Suppressor macrophage treated with lipopolysaccharide for 1 hour (primary cell): ENCODE measurements around the gene LBH.

ENCODE experiments used
- DNase-seq, 3 donors: peaks; one replicate each; pipeline ENCODE4 v3.0.0-alpha.2; 2020 to 2022

Gene LBH

DNA sequence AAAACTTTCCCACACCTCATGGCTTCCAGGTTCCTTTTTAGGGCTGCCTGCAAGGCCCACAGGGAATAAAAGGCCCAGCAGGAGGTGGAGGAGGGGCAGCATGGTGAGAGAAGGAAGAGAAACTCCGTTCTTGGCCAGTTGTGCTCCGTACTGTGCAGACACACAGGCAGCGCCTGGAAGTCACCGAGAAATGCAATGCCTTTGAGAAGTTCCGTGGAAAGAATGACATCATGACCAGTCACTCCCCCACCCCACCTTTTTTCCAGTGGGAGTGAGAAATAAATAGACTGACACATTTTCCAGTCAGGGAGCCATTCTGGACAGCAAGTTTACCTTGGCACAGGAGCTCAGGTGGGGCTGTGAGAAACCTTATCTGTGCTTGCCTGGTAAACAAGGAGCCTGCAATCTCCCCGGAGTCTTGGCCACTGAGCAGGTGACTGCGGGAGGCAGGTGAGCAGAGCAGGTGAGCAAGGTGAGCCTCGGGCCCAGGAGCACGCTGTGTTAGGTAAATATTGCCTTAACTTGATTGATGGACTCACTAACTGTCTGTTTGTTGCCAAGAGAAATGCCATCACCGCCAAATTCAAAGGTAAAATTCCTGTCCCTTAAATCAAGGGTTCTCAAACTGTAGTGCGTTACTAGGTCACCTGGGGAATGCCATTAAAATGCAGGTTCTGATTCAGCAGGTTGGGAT lies 13.5 kb upstream of the LBH start:
- DNase-seq: peak; percentile 52 to 66 (median 60)

DNA sequence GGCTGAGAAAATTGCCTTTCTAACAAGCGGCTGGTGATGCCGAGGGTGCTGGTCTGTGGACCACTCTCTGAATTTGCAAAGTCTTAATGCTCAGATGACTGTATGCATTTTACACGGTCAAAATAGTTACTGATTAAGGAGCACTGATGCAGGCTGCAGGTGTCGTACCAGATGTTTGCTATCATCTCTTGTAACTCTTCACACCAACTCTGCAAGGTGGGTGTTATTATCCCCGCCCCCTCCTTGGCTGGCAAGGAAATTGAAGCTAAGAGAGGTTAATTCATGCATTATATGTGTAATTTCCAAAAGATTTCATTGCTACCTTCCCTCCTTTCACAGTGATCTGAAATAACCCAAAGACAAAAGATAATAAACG lies 13.0 kb upstream of the LBH start:
- DNase-seq: no peak

DNA sequence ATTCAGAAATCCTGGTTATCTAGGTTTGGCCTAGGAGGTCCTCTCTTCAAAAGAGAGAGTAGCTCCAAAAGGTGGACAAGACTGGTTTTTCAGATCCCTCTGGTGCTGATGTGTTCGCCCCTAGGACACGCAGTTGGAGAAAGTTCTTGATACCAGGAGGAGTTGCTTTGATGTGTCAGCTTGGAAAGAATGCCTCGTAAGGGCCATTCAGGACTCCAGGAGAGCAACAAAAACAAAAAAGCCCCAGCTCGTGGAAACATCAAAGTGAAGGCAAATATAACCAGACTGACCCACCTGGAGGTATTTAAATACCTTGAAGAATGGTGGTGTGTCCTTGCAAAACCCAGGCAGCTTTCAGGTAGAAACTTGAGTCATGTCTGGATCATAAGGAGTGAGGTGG lies 12.5 kb upstream of the LBH start:
- no peak for DNase-seq

DNA sequence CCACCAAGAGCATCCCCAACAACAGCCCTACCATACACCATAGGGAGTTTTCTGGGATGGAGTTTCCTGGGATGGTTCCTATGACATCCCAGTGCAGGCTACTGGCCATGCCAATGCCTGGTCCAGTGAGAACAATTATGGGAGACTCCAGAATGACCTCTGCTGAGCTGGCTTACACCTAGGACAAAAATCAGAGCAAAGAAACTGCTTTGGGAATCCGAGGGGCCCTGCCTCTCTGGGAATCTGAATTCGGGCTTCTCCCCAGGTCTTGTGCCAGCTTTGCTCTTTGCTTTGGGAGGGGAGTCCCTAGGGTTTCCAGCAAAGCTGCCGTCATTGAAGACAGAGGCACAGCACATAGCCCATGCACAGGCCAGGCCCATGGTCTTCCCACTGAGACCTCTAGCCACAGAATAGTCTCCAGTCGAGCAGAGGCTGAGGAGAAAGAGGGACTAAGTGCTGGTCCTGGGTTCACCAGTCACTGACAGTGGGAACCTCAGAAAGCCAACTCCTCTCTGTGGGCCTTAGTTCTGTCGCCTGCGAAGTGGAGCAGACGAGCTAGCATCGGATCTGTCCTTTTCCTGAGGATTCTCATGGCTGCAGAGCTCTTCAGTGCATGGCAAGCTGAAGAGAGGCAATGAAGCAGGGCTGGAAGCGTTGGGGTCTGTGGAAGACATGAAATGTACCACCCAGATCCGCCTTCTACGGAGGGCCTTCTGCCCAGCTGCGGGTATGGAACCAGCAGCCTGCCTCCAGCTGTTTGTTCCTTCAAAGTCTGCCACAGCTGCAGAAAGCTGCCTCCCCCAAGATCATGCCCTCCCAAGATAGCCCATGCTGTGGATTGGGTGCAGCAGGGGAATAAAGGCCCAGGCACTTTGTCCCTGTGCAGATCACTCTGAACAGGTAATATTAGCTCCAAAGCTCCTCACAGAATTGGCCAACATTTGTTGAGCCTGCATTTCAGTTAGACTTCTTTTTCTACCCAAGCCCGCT lies 11.2 kb upstream of the LBH start:
- no peak for DNase-seq

DNA sequence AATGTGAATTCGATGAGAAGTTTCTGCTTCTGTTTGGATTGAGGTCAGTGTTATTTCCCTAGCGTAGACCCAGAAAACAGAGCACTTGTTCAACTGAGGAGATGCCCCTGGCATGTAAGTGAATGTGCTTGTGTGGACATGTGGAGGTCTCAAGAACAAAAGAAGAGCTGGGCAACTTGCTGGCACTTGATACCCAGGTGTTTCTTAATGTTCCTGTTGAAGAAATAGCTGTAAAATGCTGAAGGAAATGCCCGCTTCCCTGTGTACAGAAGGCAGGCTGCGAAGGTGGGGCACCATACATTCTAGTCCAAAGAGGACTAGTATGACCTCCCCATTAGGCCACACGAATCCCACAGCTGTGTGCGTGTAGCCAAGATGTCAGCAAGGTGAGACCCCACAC lies 9.8 kb upstream of the LBH start:
- DNase-seq: no peak

DNA sequence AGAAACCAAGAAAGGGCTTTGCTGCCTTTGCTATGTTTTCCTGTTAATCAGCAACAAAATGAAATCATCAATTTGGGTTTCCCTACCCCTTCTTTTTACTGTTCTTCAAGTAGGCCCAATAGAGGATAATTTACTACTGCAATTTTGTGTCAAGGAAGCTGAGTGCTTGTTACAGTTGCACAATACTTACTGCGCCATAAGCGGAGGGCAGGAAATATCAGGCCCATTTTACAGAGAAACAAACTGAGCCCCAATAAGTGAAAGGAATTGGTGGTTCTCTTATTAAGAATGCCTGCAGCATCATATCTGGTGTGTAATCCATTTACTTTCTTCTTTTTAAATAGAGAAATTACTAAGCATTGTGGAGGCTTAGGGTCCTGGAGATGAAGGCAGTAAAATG lies 9.3 kb upstream of the LBH start:
- no peak for DNase-seq

DNA sequence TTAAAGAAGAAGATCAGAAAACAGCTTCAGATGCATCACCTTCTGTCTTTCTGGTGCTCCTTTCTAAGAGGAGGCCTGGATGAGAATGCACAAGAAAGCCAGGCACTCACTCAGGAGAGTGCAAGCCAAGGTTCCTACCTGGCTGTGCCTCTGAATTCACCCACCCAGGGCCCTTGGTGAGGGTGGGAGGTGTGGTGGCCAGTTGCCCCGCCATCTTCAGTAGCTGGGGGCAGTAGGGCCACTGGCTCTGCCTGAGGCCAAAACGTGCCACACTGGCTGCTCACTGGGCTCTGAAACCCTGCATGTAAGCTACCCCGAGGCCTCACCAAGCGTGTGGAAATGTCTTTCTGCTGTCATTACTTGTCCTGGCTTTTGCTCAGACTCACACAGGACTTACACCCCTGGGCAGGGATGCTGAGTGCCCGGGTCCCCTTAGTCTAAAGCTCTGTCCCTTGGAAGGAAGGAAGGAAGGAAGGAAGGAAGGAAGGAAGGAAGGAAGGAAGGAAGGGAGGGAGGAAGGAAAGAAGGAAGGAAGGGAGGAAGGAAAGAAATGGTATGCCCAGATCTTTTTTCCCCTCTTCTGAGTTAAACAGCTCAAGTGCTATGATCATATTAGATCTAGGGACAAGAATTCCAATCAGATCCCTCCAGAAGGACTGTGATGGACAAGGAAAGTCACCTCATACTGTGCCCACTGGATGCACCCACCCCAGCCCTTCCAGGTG lies 8.5 kb upstream of the LBH start:
- no peak for DNase-seq

DNA sequence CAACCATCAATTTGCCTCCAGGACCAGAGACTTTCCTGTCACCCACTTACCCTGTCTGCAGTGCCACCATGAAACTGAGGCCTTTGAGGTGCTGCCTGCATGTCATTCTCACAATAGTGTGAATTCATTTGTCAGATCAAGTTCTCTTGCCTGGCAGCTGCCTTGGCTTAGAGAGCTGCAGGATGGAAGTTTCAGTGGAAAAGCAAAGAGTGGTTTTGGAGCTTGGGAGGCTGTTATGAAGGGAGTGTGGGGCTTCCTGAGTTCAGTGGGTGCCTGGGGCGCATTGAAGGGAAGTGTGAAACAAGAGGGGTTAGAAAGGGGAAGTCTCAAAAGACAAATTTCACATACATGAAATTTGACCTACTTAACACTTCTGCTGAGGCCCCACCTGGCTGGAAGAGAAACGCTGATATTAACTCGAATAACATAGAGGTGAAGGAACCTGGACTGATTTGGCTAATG lies 7.9 kb upstream of the LBH start:
- DNase-seq: peak in 2 of 3 donors; percentile 12 to 32

DNA sequence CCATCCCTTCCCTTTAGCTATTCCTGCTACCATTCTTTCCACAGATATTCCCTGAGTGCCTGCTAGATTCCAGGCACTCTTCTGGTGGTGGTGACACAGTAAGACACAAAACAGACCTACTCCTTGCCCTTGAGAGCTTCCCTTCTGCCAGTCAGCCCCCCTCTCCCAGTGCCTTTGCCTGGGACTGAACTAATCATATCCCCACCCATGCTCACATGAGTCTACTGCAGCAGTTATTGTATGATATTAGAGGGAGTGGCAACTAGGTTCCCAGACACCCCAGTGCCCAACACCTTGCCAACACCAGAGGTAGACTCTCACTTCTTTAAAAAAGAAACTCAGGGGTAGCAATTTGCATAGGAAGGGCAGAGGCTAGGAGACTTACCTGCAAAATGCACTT lies 7.2 kb upstream of the LBH start:
- no peak for DNase-seq

DNA sequence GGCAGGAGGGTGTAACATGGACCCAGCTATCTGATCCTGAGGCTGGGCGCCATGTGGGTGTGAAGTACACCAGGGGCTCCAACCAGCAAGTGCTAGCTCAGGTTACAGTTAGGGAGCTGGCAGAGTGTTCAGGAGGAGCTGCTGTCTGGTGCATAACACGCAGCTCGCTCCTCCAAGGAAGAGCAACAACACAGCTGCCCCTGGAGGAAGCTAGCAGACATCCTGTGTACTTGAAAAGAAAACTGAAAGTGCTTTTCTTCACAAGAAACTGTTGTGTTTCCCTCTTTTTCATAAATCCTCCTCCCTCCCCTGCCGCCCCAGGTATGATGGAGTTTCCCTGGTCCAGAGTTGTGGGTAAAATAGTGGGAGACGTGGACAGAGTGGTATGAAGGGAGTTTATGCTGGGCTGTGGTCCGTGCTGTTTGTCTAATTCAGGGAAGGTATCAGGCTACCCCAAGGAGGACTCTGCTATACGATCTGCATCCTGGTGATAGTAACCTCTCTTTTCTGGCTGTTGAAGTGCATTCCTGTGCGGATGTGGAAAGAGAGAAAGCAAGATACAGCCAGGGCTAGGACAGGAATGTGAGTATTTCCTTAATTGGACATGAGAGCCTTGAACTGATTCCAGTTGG lies 6.1 kb upstream of the LBH start:
- peak; percentile 45 to 53 (median 47) for DNase-seq

DNA sequence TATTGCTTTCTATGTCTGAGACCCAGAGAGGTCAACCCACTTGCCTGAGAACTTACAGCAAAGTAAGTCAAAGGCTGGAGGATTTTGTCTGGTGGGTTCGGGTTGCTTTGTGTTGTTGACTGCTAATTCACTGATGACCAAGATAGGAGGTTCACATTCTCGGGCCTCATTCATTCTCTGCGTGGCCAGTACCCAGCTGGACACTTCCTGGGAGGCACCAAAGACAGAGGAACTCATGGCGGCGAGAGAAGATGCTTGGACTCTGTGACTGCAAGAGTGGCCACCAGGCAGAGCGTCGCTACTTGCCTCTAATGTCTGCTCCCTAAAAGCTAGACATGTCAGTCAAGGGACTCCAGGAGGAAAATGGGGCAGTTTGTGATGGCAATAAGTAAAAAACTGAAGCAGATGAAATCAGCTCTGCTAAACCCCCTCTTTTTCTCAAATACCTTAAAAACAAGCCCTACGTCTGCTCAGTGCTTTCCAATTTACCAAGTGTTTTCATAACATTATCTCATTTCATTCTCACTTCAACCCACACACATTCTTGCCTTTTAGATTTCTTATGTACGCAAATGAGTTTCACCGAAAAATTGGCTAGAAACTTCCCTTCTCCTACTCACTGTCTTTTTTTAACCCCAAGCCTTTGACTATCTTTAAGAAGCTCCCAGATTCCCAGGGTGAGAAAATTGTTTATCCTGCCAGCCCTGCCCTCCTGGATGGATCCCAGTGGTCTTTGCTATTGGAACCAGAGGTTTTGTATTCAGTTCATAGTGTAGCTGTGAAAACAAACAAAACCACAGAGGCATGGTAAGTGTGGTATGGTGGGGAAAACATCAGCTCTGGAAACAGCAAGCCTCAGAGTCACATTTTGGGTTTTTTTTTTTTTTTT lies 4.9 kb upstream of the LBH start:
- no peak for DNase-seq

DNA sequence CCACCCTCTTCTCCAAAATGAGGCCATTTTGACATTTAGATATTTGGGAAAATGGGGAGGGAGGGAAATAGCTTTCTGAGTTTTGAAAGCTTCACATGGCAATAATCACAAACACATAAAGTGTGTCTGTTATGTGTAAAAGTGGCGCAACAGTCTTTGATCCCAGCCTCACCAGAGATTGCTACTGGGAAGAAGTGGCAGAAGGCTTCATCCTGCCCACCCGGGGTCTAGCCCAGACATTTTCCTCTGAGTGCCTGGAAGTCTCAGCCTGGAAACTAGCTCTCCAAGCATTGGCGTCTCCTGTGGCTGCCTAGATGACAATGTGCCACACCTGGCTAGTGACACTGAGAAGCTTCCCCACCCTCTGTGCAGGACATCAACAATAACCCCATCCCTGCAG lies 1.7 kb upstream of the LBH start:
- DNase-seq: no peak

DNA sequence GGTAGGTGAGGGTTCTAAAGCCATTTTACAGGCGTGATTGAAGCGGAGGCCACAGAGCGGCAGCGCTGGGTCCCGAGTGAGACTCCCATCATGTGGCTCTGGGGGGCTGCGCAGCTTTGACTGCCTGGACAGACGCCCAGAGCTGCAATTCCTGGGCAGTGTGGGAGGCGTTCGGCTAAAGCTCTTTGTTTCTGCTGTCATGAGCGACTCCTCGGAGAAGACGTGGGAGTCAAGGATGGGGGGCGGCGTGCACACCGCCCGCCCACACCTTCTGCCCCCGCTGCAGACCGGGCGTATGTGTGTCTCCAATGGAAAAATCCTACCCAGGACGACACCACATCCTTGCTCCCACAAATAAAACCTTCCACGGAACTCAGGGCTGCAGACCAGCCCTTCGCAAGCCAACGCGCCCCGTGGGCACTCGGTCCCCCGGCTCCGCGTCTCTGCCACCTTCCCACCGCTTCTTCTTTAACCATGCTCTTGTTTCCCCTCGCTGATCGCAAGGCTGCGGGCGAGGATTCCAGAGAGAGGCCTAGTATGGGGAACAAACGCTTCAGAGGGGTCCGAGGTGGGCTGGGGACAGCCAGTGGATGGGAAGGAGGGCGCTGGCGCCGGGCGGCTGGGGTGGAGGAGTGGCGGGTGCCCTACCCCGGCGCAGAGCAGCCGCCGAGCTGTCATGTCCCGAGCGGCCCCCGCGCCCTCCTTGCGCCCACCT lies 680 bp upstream of the LBH start:
- DNase-seq: peak; percentile 15 to 29 (median 29)

DNA sequence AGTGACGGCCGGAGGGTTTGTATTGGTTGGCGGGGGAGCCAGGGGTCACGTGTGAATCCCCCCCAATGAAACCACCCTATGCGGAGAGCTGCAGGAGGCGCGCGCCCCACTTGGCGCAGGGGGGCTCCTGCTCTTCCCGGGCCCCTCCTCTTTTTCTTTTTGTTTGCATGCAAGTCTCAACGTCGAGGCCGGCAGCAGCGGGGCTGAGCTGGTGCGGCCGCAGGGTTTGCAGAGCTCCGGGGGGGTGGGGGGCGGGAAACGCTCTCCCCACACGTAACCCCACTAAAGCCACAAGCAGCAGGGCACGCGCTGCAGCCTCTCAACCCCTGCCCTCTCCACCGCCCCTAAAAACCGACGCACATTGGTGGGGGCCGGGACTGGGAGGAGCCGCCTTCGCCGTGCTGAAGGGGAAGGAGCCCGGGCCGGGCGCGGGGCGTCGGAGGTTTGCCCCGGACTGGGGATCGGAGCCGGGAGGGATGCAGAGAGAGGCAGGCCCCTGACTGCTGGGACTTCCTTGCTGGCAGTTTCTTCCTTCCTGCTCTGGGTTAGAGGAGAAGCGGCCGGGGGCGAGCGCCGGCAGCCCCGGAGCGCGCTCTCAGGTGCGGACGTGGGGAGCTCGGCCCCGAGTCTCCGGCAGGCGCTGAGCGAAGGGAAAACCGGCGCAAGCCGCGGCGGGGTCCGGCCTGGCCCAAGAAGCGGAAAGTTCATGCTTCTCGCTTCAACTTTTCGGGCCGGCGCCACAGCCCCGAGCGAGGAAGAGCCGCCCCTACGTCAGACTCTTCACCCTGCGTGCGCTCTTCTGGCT lies 864 bp downstream of the LBH start:
- DNase-seq: peak; percentile 29 to 48 (median 32)

DNA sequence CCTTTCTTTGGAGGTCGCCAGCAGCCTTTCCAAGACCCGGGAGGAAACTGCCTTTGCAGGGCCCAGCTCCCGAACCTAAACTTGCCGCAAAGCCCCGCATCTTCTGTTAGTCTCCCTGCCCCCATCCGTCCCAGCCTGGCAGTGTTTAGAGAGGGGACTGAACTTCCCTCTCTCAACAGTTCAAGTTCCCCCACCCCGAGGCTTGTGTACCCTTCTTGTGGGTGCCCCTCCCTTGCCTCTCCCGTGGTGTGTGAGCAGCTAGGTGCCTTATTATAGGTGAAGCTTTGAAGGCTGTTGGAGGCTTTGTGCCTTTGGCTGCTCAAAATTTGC lies 1.4 kb downstream of the LBH start:
- no peak for DNase-seq

DNA sequence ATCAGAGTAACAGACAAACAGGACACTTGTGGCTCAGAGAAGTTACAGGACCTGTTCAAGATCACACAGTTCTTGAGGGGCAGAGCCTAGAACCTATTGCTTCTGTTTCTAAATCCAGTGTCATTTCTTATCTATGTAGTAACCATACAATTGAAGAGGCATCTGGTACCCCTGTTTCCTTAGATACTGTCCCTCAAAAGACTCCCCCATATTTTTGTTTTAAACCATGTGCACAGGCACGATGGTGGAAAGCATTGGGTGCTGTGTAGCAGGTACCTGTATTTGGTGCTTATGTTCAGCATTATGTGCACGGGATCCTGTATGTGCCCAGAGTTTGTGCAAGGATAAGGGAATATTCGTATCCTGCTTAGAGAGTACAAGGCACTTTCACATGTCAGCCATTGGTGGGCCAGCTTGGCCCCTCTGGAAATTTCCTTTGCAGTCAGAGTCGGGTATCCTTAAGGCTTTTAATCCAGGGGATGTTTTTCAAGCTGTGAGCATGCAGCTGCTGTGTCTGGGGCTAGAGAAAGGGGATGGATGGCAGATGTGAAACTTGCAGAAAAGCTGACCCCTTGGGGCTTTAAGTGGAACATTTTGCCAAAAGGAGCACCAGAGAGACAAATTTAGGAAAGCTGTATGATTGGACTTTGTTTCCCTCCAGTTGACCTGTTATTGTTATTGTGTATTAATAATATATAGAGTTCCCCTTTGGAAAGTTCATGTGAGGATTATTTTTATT lies 2.1 kb downstream of the LBH start:
- DNase-seq: no peak

DNA sequence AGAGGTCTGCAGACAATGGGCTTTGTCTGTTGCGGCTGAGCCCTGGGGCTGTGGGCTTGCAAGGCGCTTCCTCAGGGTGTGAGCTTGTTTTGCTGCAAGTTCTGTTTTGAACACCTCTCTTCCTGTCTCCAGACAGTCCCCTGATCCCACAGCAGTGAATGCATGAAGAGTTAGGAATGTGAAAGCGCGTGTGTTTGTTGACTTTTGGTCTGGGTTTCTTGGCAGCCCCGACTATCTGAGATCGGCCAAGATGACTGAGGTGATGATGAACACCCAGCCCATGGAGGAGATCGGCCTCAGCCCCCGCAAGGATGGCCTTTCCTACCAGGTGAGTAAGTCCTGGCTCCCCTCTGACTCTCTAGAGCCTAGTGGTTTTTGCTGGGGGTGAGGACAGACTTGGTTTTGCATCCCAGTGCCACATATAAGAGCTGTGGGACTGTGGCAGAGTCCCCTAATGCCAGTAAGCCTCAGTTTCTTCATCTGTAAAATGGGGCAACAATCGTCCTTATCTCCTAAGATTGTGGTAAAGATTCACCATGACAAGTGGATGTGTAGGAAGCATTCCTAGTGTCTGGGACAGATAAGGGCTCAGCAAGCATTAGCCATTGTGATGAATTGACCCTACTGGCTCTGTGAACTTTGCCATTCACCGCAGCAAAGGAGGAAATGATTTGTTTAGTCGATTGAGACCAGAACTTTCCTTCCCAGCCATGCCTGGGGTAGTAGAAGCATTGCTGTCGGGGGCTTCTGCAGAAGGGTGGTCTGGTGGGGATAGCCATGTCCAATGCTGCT lies 3.0 kb downstream of the LBH start:
- DNase-seq: no peak

DNA sequence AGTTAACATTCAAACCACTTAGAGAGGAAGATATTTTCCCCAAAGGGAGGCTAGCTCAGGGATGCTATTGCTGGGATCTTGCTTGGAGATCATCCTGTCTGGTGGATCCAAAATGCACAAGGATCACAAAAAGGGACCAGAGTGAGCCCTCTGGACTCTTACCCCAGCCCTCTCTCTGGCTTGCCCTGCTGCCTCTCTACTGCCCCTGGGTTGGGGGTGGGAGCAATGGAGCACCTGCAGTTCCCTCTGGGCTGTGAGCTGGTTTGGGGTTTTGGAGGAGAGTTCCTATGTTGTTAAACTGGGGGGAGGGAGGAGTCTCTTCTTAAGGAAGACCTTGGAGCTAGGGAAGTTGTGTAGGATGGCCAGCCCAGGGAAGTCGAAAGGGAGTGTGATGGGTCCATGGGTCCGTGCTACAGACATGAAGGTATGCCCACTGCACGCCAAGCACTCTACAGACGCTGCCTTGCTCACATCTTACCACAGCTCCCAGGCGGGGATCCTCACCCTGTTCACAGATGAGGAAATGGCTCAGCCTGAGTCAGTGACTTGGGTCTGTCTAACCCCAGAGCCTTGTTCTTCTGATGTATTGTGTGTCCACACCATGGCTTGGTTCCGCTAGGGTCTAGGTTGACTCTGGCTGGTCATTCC lies 3.8 kb downstream of the LBH start:
- peak in 1 of 3 donors; percentile 10 for DNase-seq
